GM13976 (cell line): Measurements from ENCODE around the gene ARL4D.

ENCODE experiments used
- DNase-seq: peaks from one replicate; pipeline ENCODE4 v3.0.0; 2012; ENCODE audit warnings: low spot score
- in situ Hi-C: fragments of 300-500 bp; cut with MboI; formaldehyde crosslinking; loops from one replicate; pipeline ENCODE4 v1.12.0; 2022; ENCODE audit warnings: low sequenced_read_pairs, mixed read lengths, inconsistent platforms; ENCODE audit not compliant: unreplicated experiment
- TF ChIP-seq, protein P1 (sequence below): IDR thresholded peaks from 2 replicates; pipeline ENCODE4 v1.5.1; 2012; ENCODE audit warnings: borderline replicate concordance, mild to moderate bottlenecking; ENCODE audit not compliant: insufficient read depth; ENCODE audit errors: extremely low read depth, missing control alignments, control extremely low read depth

The ARL4D gene

DNA sequence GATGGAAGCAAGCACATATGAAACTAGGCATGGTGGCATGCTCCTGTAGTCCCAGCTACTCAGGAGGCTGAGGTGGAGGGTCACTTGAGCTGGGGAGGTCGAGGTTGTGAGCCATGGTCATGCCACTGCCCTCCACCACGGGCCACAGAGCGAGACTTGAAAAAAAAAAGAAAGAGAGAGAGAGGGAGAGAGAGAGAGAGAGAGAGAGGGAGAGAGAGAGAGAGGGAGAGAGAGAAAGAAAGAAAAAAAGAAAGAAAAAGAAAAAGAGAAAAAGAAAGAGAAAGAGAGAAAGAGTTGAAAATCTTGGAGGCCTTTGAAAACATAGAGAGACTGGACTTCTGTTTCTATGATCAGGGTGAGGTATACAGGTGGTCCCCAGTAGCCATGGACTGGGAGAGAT is 15.4 kb upstream of the ARL4D start:
- TF ChIP-seq, protein P1, sequence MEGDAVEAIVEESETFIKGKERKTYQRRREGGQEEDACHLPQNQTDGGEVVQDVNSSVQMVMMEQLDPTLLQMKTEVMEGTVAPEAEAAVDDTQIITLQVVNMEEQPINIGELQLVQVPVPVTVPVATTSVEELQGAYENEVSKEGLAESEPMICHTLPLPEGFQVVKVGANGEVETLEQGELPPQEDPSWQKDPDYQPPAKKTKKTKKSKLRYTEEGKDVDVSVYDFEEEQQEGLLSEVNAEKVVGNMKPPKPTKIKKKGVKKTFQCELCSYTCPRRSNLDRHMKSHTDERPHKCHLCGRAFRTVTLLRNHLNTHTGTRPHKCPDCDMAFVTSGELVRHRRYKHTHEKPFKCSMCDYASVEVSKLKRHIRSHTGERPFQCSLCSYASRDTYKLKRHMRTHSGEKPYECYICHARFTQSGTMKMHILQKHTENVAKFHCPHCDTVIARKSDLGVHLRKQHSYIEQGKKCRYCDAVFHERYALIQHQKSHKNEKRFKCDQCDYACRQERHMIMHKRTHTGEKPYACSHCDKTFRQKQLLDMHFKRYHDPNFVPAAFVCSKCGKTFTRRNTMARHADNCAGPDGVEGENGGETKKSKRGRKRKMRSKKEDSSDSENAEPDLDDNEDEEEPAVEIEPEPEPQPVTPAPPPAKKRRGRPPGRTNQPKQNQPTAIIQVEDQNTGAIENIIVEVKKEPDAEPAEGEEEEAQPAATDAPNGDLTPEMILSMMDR, result no peak
- DNase-seq, result no peak
- in situ Hi-C loops, result loop anchor here (25.0 kb wide), 1 partner anchor 279 kb away; the partner anchor contains the start of gene MEOX1

DNA sequence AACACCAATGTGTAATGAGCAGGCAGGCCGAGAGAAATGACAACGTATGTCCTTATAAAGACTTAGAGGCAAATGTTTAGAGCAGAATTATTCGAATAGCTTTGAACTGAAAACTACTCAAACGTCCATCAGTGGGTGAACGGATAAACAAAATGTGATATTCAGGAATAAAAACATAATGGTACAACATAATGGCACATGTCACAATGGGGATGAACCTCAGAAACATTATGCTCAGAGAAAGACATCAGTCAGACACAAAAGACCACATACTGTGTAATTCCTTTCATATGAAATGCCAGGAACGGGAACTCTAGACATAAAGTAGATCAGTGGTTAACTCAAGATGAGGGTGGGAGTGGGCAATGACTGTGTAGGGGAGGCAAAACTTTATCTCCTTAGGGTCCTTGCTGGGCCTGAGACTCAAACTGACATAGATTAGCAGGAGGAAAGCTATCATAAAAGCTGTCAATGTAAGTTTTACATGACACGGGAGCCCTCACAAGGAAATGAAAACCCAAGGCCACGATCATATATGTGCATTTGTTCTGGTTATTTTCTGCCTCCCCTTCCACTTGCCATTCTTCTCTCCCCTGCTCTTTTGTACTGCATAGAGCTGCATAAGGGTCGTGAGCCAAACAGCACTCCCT is 14.8 kb upstream of the ARL4D start:
- DNase-seq, result no peak
- in situ Hi-C loops, result loop anchor here (25.0 kb wide), 1 partner anchor 278 kb away; the partner anchor contains the start of gene MEOX1
- TF ChIP-seq, protein P1, result no peak

DNA sequence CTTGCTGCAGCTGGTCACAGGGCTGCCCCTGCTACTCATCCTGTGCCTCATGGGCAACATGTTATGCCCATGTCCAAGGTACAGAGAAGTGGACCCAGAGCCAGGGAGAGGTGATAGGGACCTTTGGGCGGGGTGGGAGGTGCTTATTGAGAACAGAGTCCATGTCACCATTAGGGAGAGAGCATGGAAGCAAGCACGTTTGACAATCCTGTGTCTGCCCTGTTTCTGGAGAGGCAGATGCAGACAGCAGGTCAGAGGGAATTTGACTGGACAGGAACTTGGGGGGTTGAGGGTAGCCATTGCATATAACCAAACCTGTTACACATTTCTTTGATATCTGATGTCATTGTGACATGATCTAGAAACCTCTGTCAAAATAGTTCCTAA is 14.3 kb upstream of the ARL4D start:
- TF ChIP-seq, protein P1, result no peak
- no peak for DNase-seq
- in situ Hi-C loops, result loop anchor here (25.0 kb wide), 1 partner anchor 278 kb away; the partner anchor contains the start of gene MEOX1

DNA sequence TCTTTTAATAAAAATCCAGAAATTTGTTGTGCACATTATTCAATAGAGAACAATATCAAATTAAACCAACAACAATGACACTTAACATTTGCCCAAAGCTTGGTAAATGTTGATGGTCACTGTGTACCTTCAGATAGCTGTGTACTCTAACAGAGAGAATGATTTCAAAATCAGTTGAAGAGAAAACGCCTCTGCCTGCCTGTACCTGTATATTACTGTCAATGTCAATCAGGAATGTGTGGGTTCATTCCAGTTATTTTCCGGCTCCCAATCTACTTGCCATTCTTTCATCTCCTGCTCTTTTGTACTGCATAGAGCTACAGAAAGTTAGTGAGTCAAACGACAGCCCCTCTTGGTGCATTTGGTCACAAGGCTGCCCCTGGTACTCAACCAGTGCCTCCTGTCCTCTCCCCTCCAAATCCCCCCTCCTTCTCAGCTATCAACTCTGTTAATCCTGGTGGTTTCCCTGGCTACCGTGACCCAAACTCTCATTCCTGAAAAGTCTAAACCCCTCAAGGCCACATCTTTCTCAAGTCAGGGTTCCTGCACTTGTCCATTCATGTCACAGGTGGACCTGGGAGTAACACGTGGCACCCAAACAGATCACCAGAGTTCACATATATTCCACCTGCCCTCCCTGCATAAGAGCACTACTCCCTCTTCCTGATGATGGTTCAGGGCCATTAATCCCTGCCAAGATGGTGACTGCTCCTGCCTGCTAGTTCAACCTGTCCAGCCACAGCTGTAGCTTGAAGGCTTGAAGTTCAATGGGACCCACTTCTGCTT is 13.6 kb upstream of the ARL4D start:
- in situ Hi-C loops, result loop anchor here (25.0 kb wide), 1 partner anchor 277 kb away; the partner anchor contains the start of gene MEOX1
- TF ChIP-seq, protein P1, result no peak
- DNase-seq, result no peak

DNA sequence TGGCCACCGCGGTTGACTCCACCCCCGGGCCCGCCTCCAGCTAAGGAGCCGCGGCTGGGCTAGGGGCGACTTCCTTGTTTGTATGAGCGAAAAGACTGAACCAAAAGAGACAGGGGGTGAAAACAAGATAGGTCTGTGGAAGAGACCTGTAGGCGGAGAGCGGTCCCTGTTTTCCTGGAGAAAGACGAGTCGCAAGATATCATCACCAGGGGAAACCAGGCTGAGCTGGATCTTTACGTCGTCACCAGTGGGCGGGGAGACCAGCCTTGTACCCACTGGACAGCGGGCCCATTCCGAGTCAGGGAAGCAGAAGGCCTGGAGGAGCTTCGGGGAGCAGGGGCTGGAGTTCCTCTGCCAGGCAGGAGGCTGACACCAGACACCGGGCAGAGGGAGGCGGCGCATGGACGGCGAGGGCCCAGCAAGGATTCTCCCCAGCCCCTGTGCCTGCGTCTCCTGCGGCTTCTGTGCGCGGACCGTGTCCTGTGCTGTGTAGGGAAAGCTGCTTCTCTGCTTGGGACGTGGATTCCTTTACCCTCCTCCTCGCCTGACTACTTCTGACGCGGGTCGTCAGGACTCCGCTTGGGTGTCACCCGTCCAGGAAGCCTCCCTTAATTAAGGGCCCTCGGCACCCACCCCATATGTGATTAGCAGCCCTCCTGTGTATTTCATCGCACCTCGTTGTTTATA is 10.3 kb upstream of the ARL4D start:
- in situ Hi-C loops, result loop anchor here (25.0 kb wide), 1 partner anchor 274 kb away; the partner anchor contains the start of gene MEOX1
- TF ChIP-seq, protein P1, result no peak
- peak; percentile 88 for DNase-seq

DNA sequence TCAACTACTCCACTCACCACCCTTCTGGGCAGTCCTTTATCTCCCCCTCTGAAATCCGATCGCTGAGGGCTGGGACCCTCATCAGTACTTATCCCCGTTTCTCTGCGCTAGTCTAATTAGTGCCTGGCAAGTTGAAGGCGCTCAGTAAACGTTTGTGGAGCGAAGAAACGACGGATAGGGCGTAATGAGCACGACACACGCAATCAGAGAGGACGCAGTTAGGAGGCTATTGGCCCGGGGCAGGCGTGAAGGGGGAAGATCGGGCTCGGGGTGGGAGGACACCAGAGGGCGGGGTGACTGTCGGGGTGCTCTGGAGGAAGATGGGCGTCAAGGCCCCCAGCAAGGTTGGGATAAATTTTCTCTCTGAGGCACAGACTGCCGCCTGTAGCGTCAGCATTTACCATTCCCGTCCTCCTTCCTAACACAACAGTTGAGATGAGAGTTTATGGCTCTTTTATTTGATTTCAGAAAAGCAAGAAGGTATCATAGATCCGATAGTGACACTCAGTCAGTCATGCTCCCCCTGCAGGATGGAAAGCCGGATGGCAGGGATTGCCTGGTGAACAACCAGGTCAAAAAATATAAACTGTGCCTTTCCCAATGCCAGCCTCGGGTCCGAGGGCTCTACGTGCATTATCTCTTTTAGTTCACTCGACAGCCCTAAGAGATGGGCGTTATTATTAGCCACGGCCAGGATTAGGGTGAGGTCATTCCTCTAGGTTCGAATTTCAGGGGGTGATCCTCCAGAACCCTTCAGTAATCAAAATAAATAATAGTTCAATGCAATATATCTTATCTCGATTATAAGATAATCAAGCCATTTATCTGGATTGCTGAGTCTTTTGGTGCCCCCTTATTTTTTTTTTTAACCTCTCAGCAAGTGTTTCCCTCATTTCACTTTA is 9.5 kb upstream of the ARL4D start:
- in situ Hi-C loops, result loop anchor here (25.0 kb wide), 1 partner anchor 273 kb away; the partner anchor contains the start of gene MEOX1
- TF ChIP-seq, protein P1, result peak; percentile 70
- DNase-seq, result peak; percentile 80
